WTC11 (cell line): Measurements from ENCODE around the gene MRM3.

Experiments
- CREM ChIP-seq: sonication (generic); formaldehyde crosslinking; IDR thresholded peaks from 2 replicates; pipeline ENCODE4 v1.8.1; 2022; ENCODE audit warnings: mild to moderate bottlenecking, missing genetic modification reagents, moderate library complexity
- NR1H2 ChIP-seq: sonication (generic); formaldehyde crosslinking; IDR thresholded peaks from 2 replicates; pipeline ENCODE4 v1.9.0; 2021; ENCODE audit warnings: mild to moderate bottlenecking, moderate library complexity, missing genetic modification reagents
- TEAD4 ChIP-seq: sonication (generic); formaldehyde crosslinking; IDR thresholded peaks from 2 replicates; pipeline ENCODE4 v1.8.0; 2022; ENCODE audit warnings: mild to moderate bottlenecking, missing genetic modification reagents
- ZNF232 ChIP-seq: sonication (generic); formaldehyde crosslinking; IDR thresholded peaks from 2 replicates; pipeline ENCODE4 v1.8.0; 2022; ENCODE audit warnings: mild to moderate bottlenecking, missing genetic modification reagents
- ZNF263 ChIP-seq: sonication (generic); formaldehyde crosslinking; IDR thresholded peaks from 2 replicates; pipeline ENCODE4 v1.8.1; 2022; ENCODE audit warnings: low read depth, mild to moderate bottlenecking, moderate library complexity, missing genetic modification reagents
- TF ChIP-seq, protein P1 (sequence below): fragments of 200-600 bp; IDR thresholded peaks from 2 replicates; pipeline ENCODE4 v1.8.0; 2022; ENCODE audit warnings: antibody characterized with exemption
- TF ChIP-seq, protein P2 (sequence below): sonication (generic); formaldehyde crosslinking; IDR thresholded peaks from 2 replicates; pipeline ENCODE4 v1.8.0; 2022; ENCODE audit warnings: mild to moderate bottlenecking, missing genetic modification reagents
- TF ChIP-seq, protein P3 (sequence below): sonication (generic); formaldehyde crosslinking; IDR thresholded peaks from 2 replicates; pipeline ENCODE4 v1.8.1; 2022; ENCODE audit warnings: low read depth, missing genetic modification reagents, borderline replicate concordance

DNA sequence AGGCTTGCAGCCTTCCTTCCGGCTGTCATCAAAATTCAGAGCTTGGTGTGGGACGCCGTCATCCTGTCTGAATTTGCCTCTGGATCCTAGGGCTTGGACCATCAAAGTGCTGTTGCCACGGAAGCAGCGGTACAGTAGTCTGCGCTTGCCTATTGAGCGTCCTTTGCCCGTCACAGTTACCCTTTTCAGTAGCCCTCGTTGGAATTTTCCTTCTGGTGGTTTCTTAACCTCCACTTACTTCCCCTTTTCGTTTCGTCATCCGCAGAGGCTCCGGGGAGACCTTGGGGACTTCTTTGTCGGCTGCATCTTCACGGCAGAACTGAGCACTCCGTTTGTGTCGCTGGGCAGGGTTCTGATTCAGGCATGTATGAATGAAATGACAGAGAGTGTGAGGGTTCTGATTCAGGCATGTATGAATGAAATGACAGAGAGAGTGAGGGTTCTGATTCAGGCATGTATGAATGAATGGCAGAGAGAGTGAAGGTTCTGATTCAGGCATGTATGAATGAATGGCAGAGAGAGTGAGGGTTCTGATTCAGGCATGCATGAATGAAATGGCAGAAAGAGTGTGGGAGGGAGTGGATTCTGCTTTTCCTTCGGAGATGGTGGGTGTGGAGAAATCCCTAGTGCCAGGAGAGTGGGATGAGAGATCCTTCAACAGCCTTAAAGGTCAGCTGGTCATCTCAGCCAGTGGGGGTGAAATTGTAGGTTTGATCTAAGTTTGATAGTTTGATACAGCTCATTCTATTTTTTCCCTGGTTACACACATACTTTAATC is 41.7 kb upstream of the MRM3 start:
- TF ChIP-seq, protein P1, sequence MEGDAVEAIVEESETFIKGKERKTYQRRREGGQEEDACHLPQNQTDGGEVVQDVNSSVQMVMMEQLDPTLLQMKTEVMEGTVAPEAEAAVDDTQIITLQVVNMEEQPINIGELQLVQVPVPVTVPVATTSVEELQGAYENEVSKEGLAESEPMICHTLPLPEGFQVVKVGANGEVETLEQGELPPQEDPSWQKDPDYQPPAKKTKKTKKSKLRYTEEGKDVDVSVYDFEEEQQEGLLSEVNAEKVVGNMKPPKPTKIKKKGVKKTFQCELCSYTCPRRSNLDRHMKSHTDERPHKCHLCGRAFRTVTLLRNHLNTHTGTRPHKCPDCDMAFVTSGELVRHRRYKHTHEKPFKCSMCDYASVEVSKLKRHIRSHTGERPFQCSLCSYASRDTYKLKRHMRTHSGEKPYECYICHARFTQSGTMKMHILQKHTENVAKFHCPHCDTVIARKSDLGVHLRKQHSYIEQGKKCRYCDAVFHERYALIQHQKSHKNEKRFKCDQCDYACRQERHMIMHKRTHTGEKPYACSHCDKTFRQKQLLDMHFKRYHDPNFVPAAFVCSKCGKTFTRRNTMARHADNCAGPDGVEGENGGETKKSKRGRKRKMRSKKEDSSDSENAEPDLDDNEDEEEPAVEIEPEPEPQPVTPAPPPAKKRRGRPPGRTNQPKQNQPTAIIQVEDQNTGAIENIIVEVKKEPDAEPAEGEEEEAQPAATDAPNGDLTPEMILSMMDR, result no peak
- TF ChIP-seq TEAD4 (CRISPR knock-in tag), result no peak
- TF ChIP-seq, protein P2, sequence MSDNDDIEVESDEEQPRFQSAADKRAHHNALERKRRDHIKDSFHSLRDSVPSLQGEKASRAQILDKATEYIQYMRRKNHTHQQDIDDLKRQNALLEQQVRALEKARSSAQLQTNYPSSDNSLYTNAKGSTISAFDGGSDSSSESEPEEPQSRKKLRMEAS (CRISPR knock-in tag), result no peak
- no peak for TF ChIP-seq CREM (CRISPR knock-in tag)
- no peak for TF ChIP-seq ZNF263 (CRISPR knock-in tag)
- TF ChIP-seq, protein P3, sequence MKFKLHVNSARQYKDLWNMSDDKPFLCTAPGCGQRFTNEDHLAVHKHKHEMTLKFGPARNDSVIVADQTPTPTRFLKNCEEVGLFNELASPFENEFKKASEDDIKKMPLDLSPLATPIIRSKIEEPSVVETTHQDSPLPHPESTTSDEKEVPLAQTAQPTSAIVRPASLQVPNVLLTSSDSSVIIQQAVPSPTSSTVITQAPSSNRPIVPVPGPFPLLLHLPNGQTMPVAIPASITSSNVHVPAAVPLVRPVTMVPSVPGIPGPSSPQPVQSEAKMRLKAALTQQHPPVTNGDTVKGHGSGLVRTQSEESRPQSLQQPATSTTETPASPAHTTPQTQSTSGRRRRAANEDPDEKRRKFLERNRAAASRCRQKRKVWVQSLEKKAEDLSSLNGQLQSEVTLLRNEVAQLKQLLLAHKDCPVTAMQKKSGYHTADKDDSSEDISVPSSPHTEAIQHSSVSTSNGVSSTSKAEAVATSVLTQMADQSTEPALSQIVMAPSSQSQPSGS, result no peak
- no peak for TF ChIP-seq NR1H2 (CRISPR knock-in tag)
- TF ChIP-seq ZNF232, result no peak
